IMR-90 (cell line): ENCODE measurements around the gene ATG9B. TPM values are rescaled to one million over a fixed set of nuclear protein-coding genes. Genes with fewer than 3 reads are reported as not detected.

Experiments
- ATAC-seq: fragments of 200-7000 bp; cut with Tn5 transposase; 2 replicates; pipeline ENCODE4 v1.9.1; 2020; ENCODE audit warnings: low read depth, mild to moderate bottlenecking, moderate library complexity
- BruUV-seq: library from RNA; stranded (reverse); fragments of 400-500 nt; replicated peaks from 2 replicates; lab custom pipeline; 2021; lab: Mats Ljungman, UMichigan
- CTCF ChIA-PET: fragments of 300-600 bp; formaldehyde crosslinking; extraction: SDS; loops from one replicate; lab custom pipeline; 2021; ENCODE audit warnings: antibody characterized with exemption; lab: Yijun Ruan, JAX
- POLR2A ChIA-PET: fragments of 300-600 bp; sonication (Branson Sonifier 250); formaldehyde crosslinking; loops from one replicate; lab custom pipeline; 2022; ENCODE audit warnings: antibody characterized with exemption; ENCODE audit not compliant: unreplicated experiment; lab: Charles Lee
- DNase-seq: peaks from one replicate; pipeline ENCODE4 v3.0.0; 2013
- H2AFZ ChIP-seq: replicated peaks from 2 replicates; pipeline ENCODE3; 2013; ENCODE audit warnings: low read length, mild to moderate bottlenecking; ENCODE audit not compliant: poor library complexity
- H2AK5ac ChIP-seq: 2 replicates; pipeline ENCODE4 v1.6.1; 2013; ENCODE audit warnings: low read depth, low read length, inconsistent platforms
- H2AK9ac ChIP-seq: replicated peaks from 2 replicates; pipeline ENCODE3; 2013; ENCODE audit warnings: mild to moderate bottlenecking, low read depth, low read length, moderate library complexity; ENCODE audit not compliant: poor library complexity
- H2BK120ac ChIP-seq: 2 replicates; pipeline ENCODE4 v1.6.1; 2013; ENCODE audit warnings: low read depth, low read length, inconsistent platforms
- H2BK15ac ChIP-seq: 3 replicates; pipeline ENCODE4 v1.6.1; 2013; ENCODE audit warnings: low read depth, low read length, inconsistent platforms
- H2BK20ac ChIP-seq: 2 replicates; pipeline ENCODE4 v1.6.1; 2013; ENCODE audit warnings: low read depth, mild to moderate bottlenecking, inconsistent platforms, low read length, moderate library complexity
- H2BK5ac ChIP-seq: 2 replicates; pipeline ENCODE4 v1.6.1; 2013; ENCODE audit warnings: mild to moderate bottlenecking, low read depth, low read length, inconsistent platforms; ENCODE audit not compliant: poor library complexity, severe bottlenecking
- H3K14ac ChIP-seq: replicated peaks from 2 replicates; pipeline ENCODE4 v1.6.1; 2013; ENCODE audit warnings: low read depth, low read length, inconsistent platforms
- H3K18ac ChIP-seq: 2 replicates; pipeline ENCODE4 v1.6.1; 2013; ENCODE audit warnings: low read depth, low read length, control low read depth
- H3K23ac ChIP-seq: 2 replicates; pipeline ENCODE4 v1.6.1; 2013; ENCODE audit warnings: low read depth, low read length, inconsistent platforms
- H3K27ac ChIP-seq: 2 replicates; pipeline ENCODE4 v1.5.1; 2013; ENCODE audit warnings: mild to moderate bottlenecking, control low read depth, low read length; ENCODE audit not compliant: insufficient read depth
- H3K27me3 ChIP-seq: 2 replicates; pipeline ENCODE4 v1.6.1; 2013; ENCODE audit warnings: low read length; ENCODE audit not compliant: control insufficient read depth, insufficient read depth
- H3K36me3 ChIP-seq: 2 replicates; pipeline ENCODE4 v1.6.1; 2013; ENCODE audit warnings: low read length, mixed read lengths; ENCODE audit not compliant: control insufficient read depth, insufficient read depth
- H3K4ac ChIP-seq: 2 replicates; pipeline ENCODE4 v1.6.1; 2013; ENCODE audit warnings: low read depth, low read length, inconsistent platforms
- H3K4me1 ChIP-seq: 2 replicates; pipeline ENCODE4 v1.6.1; 2013; ENCODE audit warnings: low read length, mixed read lengths; ENCODE audit not compliant: control insufficient read depth, insufficient read depth
- H3K4me2 ChIP-seq: 2 replicates; pipeline ENCODE4 v1.6.1; 2013; ENCODE audit warnings: low read depth, mild to moderate bottlenecking, control low read depth, low read length, moderate library complexity
- H3K4me3 ChIP-seq: 2 replicates; pipeline ENCODE4 v1.5.1; 2013; ENCODE audit warnings: low read depth, mild to moderate bottlenecking, control low read depth, low read length, moderate library complexity; ENCODE audit not compliant: insufficient read depth
- H3K56ac ChIP-seq: 2 replicates; pipeline ENCODE4 v1.6.1; 2013; ENCODE audit warnings: low read length, inconsistent platforms; ENCODE audit not compliant: insufficient read depth; ENCODE audit errors: extremely low read depth
- H3K79me1 ChIP-seq, 2 experiments: 2 replicates each; pipeline ENCODE4 v1.6.1; 2013; ENCODE audit warnings: low read length in 2 of 2, inconsistent platforms in 1 of 2, low read depth in 1 of 2
- H3K9ac ChIP-seq: 2 replicates; pipeline ENCODE4 v1.6.1; 2013; ENCODE audit warnings: low read depth, low read length, control low read depth
- H3K9me1 ChIP-seq: 2 replicates; pipeline ENCODE4 v1.6.1; 2013; ENCODE audit warnings: low read length, inconsistent platforms; ENCODE audit not compliant: insufficient read depth
- H3K9me3 ChIP-seq: 2 replicates; pipeline ENCODE4 v1.6.1; 2013; ENCODE audit warnings: low read length; ENCODE audit not compliant: control insufficient read depth, insufficient read depth
- H4K20me1 ChIP-seq: 2 replicates; pipeline ENCODE4 v1.6.1; 2013; ENCODE audit warnings: low read length, inconsistent platforms; ENCODE audit not compliant: insufficient read depth
- H4K5ac ChIP-seq: 2 replicates; pipeline ENCODE4 v1.6.1; 2013; ENCODE audit warnings: mild to moderate bottlenecking, low read depth, low read length, control low read depth
- H4K8ac ChIP-seq, 2 experiments: 2 replicates each; pipeline ENCODE4 v1.6.1; 2013; ENCODE audit warnings: low read depth in 2 of 2, low read length in 2 of 2, control low read depth in 1 of 2, inconsistent platforms in 1 of 2
- H4K91ac ChIP-seq: 2 replicates; pipeline ENCODE4 v1.6.1; 2013; ENCODE audit warnings: low read depth, low read length, inconsistent platforms; ENCODE audit not compliant: insufficient read depth
- BHLHE40 ChIP-seq: fragments of 150-350 bp; IDR thresholded peaks from 2 replicates; pipeline ENCODE4 v1.6.1; 2016; ENCODE audit warnings: mild to moderate bottlenecking, low read depth, low read length
- CEBPB ChIP-seq: IDR thresholded peaks from 2 replicates; pipeline ENCODE4 v1.6.1; 2012; ENCODE audit warnings: low read depth, low read length, improper control_type of control experiment
- ELK1 ChIP-seq: fragments of 150-350 bp; IDR thresholded peaks from 2 replicates; pipeline ENCODE4 v1.6.1; 2016; ENCODE audit warnings: low read depth, mild to moderate bottlenecking, low read length, moderate library complexity, borderline replicate concordance
- FOS ChIP-seq: fragments of 150-350 bp; IDR thresholded peaks from 2 replicates; pipeline ENCODE4 v1.6.1; 2016; ENCODE audit warnings: low read depth, low read length
- MAFK ChIP-seq: IDR thresholded peaks from 2 replicates; pipeline ENCODE4 v1.6.1; 2012; ENCODE audit warnings: low read depth, low read length, improper control_type of control experiment
- MAZ ChIP-seq: IDR thresholded peaks from 2 replicates; pipeline ENCODE4 v1.6.1; 2012; ENCODE audit warnings: low read depth, mild to moderate bottlenecking, low read length, improper control_type of control experiment, moderate library complexity, borderline replicate concordance
- MXI1 ChIP-seq: IDR thresholded peaks from 2 replicates; pipeline ENCODE4 v1.6.1; 2012; ENCODE audit warnings: low read depth, mild to moderate bottlenecking, low read length, moderate library complexity, borderline replicate concordance
- USF2 ChIP-seq: fragments of 150-350 bp; IDR thresholded peaks from 2 replicates; pipeline ENCODE4 v1.6.1; 2017; ENCODE audit warnings: mild to moderate bottlenecking, antibody characterized with exemption, low read length, low read depth
- WGBS, 2 experiments: methylation state at CpG; one replicate each; pipeline versions ENCODE4 v1.1.5 to v1.1.7; 2013; ENCODE audit warnings: missing lambda C conversion rate in 2 of 2; ENCODE audit not compliant: insufficient read length in 1 of 2; ENCODE audit errors: extremely low coverage in 2 of 2; 5-methylcytosine and 5-hydroxymethylcytosine counted together
- dilution Hi-C: fragments of 300-500 bp; cut with HindIII; formaldehyde crosslinking; loops from one replicate; pipeline ENCODE4 v1.14.3; 2018; ENCODE audit warnings: low sequenced_read_pairs; ENCODE audit not compliant: unreplicated experiment
- in situ Hi-C: fragments of 300-500 bp; cut with MboI; formaldehyde crosslinking; loops from 3 replicates; pipeline ENCODE4 v1.14.3; 2019; ENCODE audit warnings: low sequenced_read_pairs, inconsistent platforms, mixed read lengths
- intact Hi-C: fragments of 100-400 bp; cut with micrococcal nuclease; formaldehyde crosslinking; loops from 2 replicates; pipeline ENCODE4 v1.10.0; 2022
- polyA plus RNA-seq, 3 experiments: library from polyadenylated mRNA; depleted of rRNA; stranded (reverse); fragments of >200 nt; gene quantifications; 2 replicates each; pipeline ENCODE4 v1.2.3, GENCODE V29; 2012; ENCODE audit warnings: low replicate concordance in 1 of 3
- total RNA-seq: library from RNA; depleted of rRNA; stranded (reverse); fragments of >200 nt; gene quantifications from 2 replicates; pipeline ENCODE4 v1.2.3, GENCODE V29; 2012

ATG9B gene
- total and polyA plus RNA-seq, 2 of the 4 experiments (the other 2 are of a cell fraction): 0.18 to 0.91 TPM

DNA sequence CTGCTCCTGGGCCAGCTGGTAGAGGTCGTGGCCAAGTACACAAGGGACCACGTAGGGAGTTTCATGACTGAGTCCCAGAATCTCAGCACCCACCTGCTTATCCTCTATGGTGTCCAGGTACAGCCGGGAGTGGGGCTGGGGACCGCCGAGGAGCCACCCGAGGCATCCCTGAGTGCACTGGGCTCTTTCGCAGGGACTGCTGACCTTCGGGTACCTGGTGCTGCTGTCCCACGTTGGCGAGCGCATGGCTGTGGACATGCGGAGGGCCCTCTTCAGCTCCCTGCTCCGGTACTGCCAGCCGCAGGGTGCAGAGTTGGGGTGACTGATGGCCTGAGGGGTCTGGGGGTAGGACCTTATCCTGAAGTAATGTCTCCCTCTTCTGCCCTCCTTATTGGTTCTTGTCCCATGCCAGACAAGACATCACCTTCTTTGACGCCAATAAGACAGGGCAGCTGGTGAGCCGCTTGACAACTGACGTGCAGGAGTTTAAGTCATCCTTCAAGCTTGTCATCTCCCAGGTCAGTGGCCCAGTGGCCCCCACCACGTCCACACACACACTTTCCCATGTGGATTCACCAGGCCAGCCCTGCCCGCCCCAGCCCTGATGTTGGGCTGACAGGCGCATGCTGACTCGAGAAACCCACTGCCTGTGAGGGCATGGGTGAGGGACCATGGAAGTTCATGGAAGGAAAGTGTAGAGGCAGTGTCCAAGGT is 10.2 kb upstream of the ATG9B start:
- no peak overlapping the region for H2AK9ac ChIP-seq
- no peak overlapping the region for H4K5ac ChIP-seq
- H2AK5ac ChIP-seq: no peak overlapping the region
- H2BK120ac ChIP-seq: no peak overlapping the region
- BruUV-seq: no TSS peak
- ChIA-PET CTCF (interaction anchor here (0.5 kb wide), 1 partner anchor 22 kb away, joined by 3 read pairs; no protein-coding TSS in a partner anchor), POLR2A (no interaction called here)
- peaks cover 4% of the 10 kb centered on the region for H4K20me1 ChIP-seq
- no peak overlapping the region for H3K4ac ChIP-seq
- peaks cover 30% of the 10 kb centered on the region for H3K36me3 ChIP-seq
- in situ Hi-C loops: no loop called here
- intact Hi-C loops: no loop called here
- DNase-seq (no peak), ATAC-seq (no peak)
- H2BK15ac ChIP-seq: no peak overlapping the region
- H2BK5ac ChIP-seq: no peak overlapping the region
- H3K9me1 ChIP-seq: peaks cover 11% of the 10 kb centered on the region
- TF ChIP-seq ELK1: no peak
- no peak for TF ChIP-seq MAFK
- no peak for TF ChIP-seq CEBPB
- no peak for TF ChIP-seq USF2
- TF ChIP-seq MXI1: no peak
- no peak for TF ChIP-seq BHLHE40
- TF ChIP-seq FOS: no peak
- no peak for TF ChIP-seq MAZ
- H3K27ac ChIP-seq: no peak overlapping the region
- H3K23ac ChIP-seq: no peak overlapping the region
- H3K56ac ChIP-seq: no peak overlapping the region
- H2BK20ac ChIP-seq: no peak overlapping the region
- no peak overlapping the region for H2AFZ ChIP-seq
- no peak overlapping the region for H3K9ac ChIP-seq
- H3K18ac ChIP-seq: no peak overlapping the region
- H3K9me3 ChIP-seq: no peaks in the 10 kb centered on the region
- H3K27me3 ChIP-seq: no peaks in the 10 kb centered on the region
- WGBS, 2 experiments: 100% methylated on average over 5 of the region's 21 CpGs; no CpG with 5 or more reads in 1 of the 2 experiments
- H3K79me1 ChIP-seq: peaks cover 4 to 22% of the 10 kb centered on the region in 2 experiments; a peak in 3 of 4 replicates
- H3K4me1 ChIP-seq: peaks cover 13% of the 10 kb centered on the region
- dilution Hi-C loops: no loop called here
- H3K4me2 ChIP-seq: no peak overlapping the region
- no peak overlapping the region for H3K14ac ChIP-seq
- no peak overlapping the region for H4K91ac ChIP-seq
- H4K8ac ChIP-seq: no peak overlapping the region
- H3K4me3 ChIP-seq: no peak overlapping the region
